GM12873 (cell line): ENCODE data around the gene SNX32.

ENCODE experiments used
- CTCF ChIP-seq: IDR thresholded peaks from 2 replicates; pipeline ENCODE4 v1.5.1; 2012; ENCODE audit warnings: low read depth, mild to moderate bottlenecking, moderate library complexity, low read length, control low read depth; ENCODE audit not compliant: insufficient read depth; ENCODE audit errors: missing control alignments

Gene SNX32

GRCh38 chr11:65814131-65814985 lies 19.4 kb upstream of the SNX32 start:
- TF ChIP-seq CTCF = no peak

- TF ChIP-seq CTCF = no peak
These were observed 18.7 kb upstream of the SNX32 start for GRCh38 chr11:65814986-65815565.

GRCh38 chr11:65816696-65817095 lies 17.1 kb upstream of the SNX32 start:
- TF ChIP-seq CTCF = no peak

- TF ChIP-seq CTCF = no peak
These were observed 16.4 kb upstream of the SNX32 start for GRCh38 chr11:65817312-65817834.

- peak; percentile 98 for TF ChIP-seq CTCF
These were observed 15.7 kb upstream of the SNX32 start for GRCh38 chr11:65817835-65818680.

GRCh38 chr11:65821107-65821506 lies 12.7 kb upstream of the SNX32 start:
- TF ChIP-seq CTCF = no peak
